Measurements from ENCODE around the gene ESRRG.

DNA sequence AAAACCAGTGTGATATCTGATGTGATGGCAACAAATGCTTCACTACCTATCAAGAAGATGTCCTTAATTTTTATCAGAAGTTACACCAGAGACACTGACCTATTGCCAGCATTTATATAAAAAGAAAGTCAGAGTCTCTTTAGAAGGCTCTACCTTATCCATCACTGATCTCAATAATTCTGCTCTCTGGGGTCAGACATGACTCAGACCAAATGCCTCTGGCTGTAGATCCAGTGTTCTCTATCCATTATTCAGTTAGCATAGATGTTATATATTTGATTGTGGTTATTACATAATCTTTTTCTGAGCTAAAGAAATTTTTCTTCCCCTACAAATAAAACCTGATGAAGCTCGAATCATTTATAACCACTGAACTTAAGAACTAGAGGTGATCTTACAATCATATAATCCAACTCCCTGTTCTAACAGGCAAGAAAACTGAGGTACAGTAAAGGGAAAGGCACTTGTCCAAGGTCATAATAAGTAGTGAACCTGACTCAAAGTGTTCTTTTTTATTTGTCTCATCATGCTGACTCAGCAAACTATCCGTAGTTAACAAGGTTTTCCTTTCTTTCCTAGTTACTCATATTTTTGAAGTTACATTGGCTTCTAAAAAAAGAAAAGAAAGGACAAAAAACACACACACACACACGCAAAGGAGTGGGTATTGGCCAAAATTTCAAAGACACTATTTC, 43.6 kb upstream of the ESRRG start:
- TF ChIP-seq, protein P1, sequence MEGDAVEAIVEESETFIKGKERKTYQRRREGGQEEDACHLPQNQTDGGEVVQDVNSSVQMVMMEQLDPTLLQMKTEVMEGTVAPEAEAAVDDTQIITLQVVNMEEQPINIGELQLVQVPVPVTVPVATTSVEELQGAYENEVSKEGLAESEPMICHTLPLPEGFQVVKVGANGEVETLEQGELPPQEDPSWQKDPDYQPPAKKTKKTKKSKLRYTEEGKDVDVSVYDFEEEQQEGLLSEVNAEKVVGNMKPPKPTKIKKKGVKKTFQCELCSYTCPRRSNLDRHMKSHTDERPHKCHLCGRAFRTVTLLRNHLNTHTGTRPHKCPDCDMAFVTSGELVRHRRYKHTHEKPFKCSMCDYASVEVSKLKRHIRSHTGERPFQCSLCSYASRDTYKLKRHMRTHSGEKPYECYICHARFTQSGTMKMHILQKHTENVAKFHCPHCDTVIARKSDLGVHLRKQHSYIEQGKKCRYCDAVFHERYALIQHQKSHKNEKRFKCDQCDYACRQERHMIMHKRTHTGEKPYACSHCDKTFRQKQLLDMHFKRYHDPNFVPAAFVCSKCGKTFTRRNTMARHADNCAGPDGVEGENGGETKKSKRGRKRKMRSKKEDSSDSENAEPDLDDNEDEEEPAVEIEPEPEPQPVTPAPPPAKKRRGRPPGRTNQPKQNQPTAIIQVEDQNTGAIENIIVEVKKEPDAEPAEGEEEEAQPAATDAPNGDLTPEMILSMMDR (IDR thresholded peaks at IDR 0.05; ENCODE audit: borderline replicate concordance, extremely low read depth, low read length, poor library complexity, severe bottlenecking) = no peak
- TF ChIP-seq EZH2 (IDR thresholded peaks at IDR 0.05; ENCODE audit: borderline replicate concordance, low read depth, low read length, severe bottlenecking) = no peak

Measured in DND-41 (cell line).